ENCODE results near the gene ZNRD2. TPM values are rescaled to one million over a fixed set of nuclear protein-coding genes. Genes with fewer than 3 reads are reported as not detected.

The ZNRD2 gene
- total RNA-seq, 1 donor from 2014 or later: 45.1 TPM

- Histone ChIP-seq H3K4me2 (ENCODE audit: low read length) (no peak overlapping the region), H3K4me1 (ENCODE audit: insufficient read depth, low read length) (peaks cover 1% of the 10 kb centered on the region), H3K4me3 (ENCODE audit: insufficient read depth, low read depth, low read length) (no peak overlapping the region), H3K27ac (ENCODE audit: low read depth, low read length) (no peak overlapping the region), H3K27me3 (ENCODE audit: insufficient read depth, low read length) (no peaks in the 10 kb centered on the region), H3K36me3 (ENCODE audit: insufficient read depth, low read length) (peaks cover 17% of the 10 kb centered on the region), H2AFZ (ENCODE audit: low read depth, low read length) (no peak overlapping the region), H3K79me2 (ENCODE audit: insufficient read depth, low read length) (peaks cover 6% of the 10 kb centered on the region), H3K9me3 (ENCODE audit: insufficient read depth, low read depth, low read length) (no peaks in the 10 kb centered on the region), H4K20me1 (ENCODE audit: insufficient read depth, low read length) (peaks cover 77% of the 10 kb centered on the region), H3K9ac (ENCODE audit: low read length) (no peak overlapping the region)
- peaks cover 2% of the 10 kb centered on the region for H3K4me1 Mint-ChIP-seq (ENCODE audit: low read depth, unreplicated experiment)
- DNase-seq (ENCODE audit: low read depth) (no peak), FAIRE-seq (no peak)
- H3K27ac Mint-ChIP-seq (ENCODE audit: unreplicated experiment): no peak overlapping the region
- peaks cover 7% of the 10 kb centered on the region for H3K9me3 Mint-ChIP-seq (ENCODE audit: unreplicated experiment)
- TF ChIP-seq CTCF (IDR thresholded peaks at IDR 0.05; ENCODE audit: insufficient read depth, low read depth, low read length): no peak
- no peak for TF ChIP-seq EZH2 (IDR thresholded peaks at IDR 0.05; ENCODE audit: insufficient read depth, low read length)
- H3K4me3 Mint-ChIP-seq (ENCODE audit: unreplicated experiment): peak overlapping the region; percentile 36
- peaks cover 27% of the 10 kb centered on the region for H3K36me3 Mint-ChIP-seq (ENCODE audit: low read depth, unreplicated experiment)
- peaks cover 43% of the 10 kb centered on the region for H3K27me3 Mint-ChIP-seq (ENCODE audit: low read depth, unreplicated experiment)
Measured at GRCh38 chr11:65546217-65546958, 23.9 kb upstream of the ZNRD2 start.

GRCh38 chr11:65547446-65548125, 22.7 kb upstream of the ZNRD2 start:
- Histone ChIP-seq H3K36me3 (ENCODE audit: insufficient read depth, low read length) (peaks cover 24% of the 10 kb centered on the region), H3K27ac (ENCODE audit: low read depth, low read length) (no peak overlapping the region), H3K4me2 (ENCODE audit: low read length) (no peak overlapping the region), H3K27me3 (ENCODE audit: insufficient read depth, low read length) (no peaks in the 10 kb centered on the region), H2AFZ (ENCODE audit: low read depth, low read length) (no peak overlapping the region), H3K4me3 (ENCODE audit: insufficient read depth, low read depth, low read length) (no peak overlapping the region), H3K79me2 (ENCODE audit: insufficient read depth, low read length) (peaks cover 6% of the 10 kb centered on the region), H3K9ac (ENCODE audit: low read length) (no peak overlapping the region), H4K20me1 (ENCODE audit: insufficient read depth, low read length) (peaks cover 81% of the 10 kb centered on the region), H3K9me3 (ENCODE audit: insufficient read depth, low read depth, low read length) (no peaks in the 10 kb centered on the region), H3K4me1 (ENCODE audit: insufficient read depth, low read length) (no peaks in the 10 kb centered on the region)
- TF ChIP-seq EZH2 (IDR thresholded peaks at IDR 0.05; ENCODE audit: insufficient read depth, low read length) (no peak), CTCF (IDR thresholded peaks at IDR 0.05; ENCODE audit: insufficient read depth, low read depth, low read length) (no peak)
- Mint-ChIP-seq H3K4me1 (ENCODE audit: low read depth, unreplicated experiment) (peaks cover 2% of the 10 kb centered on the region), H3K27me3 (ENCODE audit: low read depth, unreplicated experiment) (peaks cover 49% of the 10 kb centered on the region), H3K36me3 (ENCODE audit: low read depth, unreplicated experiment) (peaks cover 32% of the 10 kb centered on the region), H3K4me3 (ENCODE audit: unreplicated experiment) (no peak overlapping the region), H3K9me3 (ENCODE audit: unreplicated experiment) (peaks cover 9% of the 10 kb centered on the region), H3K27ac (ENCODE audit: unreplicated experiment) (no peak overlapping the region)
- no peak for DNase-seq (ENCODE audit: low read depth)
- FAIRE-seq: no peak

GRCh38 chr11:65548395-65548794, 21.9 kb upstream of the ZNRD2 start:
- H3K9me3 ChIP-seq (ENCODE audit: insufficient read depth, low read depth, low read length): no peaks in the 10 kb centered on the region
- peaks cover 79% of the 10 kb centered on the region for H4K20me1 ChIP-seq (ENCODE audit: insufficient read depth, low read length)
- H3K4me2 ChIP-seq (ENCODE audit: low read length): no peak overlapping the region
- no peak overlapping the region for H3K9ac ChIP-seq (ENCODE audit: low read length)
- TF ChIP-seq CTCF (IDR thresholded peaks at IDR 0.05; ENCODE audit: insufficient read depth, low read depth, low read length) (no peak), EZH2 (IDR thresholded peaks at IDR 0.05; ENCODE audit: insufficient read depth, low read length) (no peak)
- H2AFZ ChIP-seq (ENCODE audit: low read depth, low read length): no peak overlapping the region
- Mint-ChIP-seq H3K4me3 (ENCODE audit: unreplicated experiment) (no peak overlapping the region), H3K36me3 (ENCODE audit: low read depth, unreplicated experiment) (peaks cover 32% of the 10 kb centered on the region), H3K27me3 (ENCODE audit: low read depth, unreplicated experiment) (peaks cover 48% of the 10 kb centered on the region), H3K9me3 (ENCODE audit: unreplicated experiment) (peaks cover 9% of the 10 kb centered on the region), H3K27ac (ENCODE audit: unreplicated experiment) (no peak overlapping the region), H3K4me1 (ENCODE audit: low read depth, unreplicated experiment) (peaks cover 2% of the 10 kb centered on the region)
- H3K27me3 ChIP-seq (ENCODE audit: insufficient read depth, low read length): no peaks in the 10 kb centered on the region
- H3K4me3 ChIP-seq (ENCODE audit: insufficient read depth, low read depth, low read length): no peak overlapping the region
- peaks cover 21% of the 10 kb centered on the region for H3K36me3 ChIP-seq (ENCODE audit: insufficient read depth, low read length)
- no peak overlapping the region for H3K27ac ChIP-seq (ENCODE audit: low read depth, low read length)
- DNase-seq (ENCODE audit: low read depth) (no peak), FAIRE-seq (no peak)
- peaks cover 6% of the 10 kb centered on the region for H3K79me2 ChIP-seq (ENCODE audit: insufficient read depth, low read length)
- no peaks in the 10 kb centered on the region for H3K4me1 ChIP-seq (ENCODE audit: insufficient read depth, low read length)

Data from astrocyte (in vitro differentiated cells and primary cell).